GM19239 (cell line): ENCODE measurements around the gene CCDC134.

Experiments
- DNase-seq: peaks from one replicate; pipeline ENCODE4 v3.0.0; 2011; ENCODE audit warnings: low spot score; ENCODE audit not compliant: insufficient read length
- FAIRE-seq: peaks from 2 replicates; lab custom pipeline; 2011; peaks lifted over from hg19 to GRCh38; lab: Jason Lieb, UNC

Gene CCDC134

DNA sequence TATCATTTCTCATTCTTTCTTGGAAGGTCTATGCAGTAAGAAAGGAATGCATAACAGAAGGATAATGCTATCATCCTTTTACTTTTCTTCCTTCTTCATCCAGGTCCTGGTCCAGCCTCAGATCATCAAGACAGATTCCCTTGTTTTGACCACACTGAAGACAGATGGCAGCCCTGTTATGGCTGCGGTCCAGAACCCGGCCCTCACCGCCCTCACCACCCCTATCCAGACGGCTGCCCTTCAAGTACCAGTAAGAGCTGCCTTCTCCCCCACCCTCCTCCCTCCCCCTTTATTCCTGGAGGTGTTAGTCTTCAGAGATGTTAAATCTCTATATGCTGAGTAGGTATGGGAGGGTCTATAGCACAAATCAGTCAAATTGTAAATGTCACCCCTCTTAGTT lies 70.3 kb downstream of the CCDC134 start:
- no peak for FAIRE-seq
- no peak for DNase-seq

DNA sequence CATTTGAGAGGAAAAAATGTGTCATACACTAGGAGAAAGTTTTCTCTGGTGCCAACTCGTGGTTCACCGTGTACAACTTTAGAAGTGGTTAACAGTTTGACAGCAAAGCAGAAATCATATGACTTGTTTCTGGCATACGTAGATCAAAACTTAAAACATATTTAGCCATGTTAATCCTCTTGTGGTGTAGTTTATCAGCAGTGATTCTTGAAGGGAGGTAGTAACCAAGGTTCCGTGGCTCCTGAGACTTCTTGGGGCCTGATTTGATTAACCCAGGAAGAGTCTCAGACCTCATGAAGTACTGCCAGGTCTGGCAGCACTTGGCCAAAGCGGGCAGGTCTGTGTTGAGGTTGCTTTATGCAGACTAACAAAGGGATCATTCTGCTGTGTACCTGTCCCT lies 72.9 kb downstream of the CCDC134 start:
- FAIRE-seq (no peak), DNase-seq (no peak)

DNA sequence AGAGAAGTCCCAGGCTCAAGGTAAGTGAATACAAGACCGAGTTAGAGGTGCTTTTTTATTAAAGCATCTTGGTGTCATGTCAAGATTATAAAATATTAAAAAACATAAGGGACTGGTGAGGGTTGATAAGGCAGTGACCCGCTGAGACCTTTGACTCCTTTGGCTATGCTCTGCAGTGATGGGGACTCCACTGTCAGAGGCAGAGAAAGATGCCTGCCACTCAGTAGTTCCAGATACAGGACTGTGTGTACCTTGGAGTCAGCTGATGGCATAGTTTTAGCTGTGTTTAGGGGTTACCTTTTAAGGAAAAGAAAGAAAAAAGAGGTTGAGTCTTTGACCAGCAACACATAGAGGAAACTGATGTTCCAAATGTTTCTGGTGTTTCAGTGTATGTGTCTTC lies 73.6 kb downstream of the CCDC134 start:
- no peak for DNase-seq
- FAIRE-seq: no peak

DNA sequence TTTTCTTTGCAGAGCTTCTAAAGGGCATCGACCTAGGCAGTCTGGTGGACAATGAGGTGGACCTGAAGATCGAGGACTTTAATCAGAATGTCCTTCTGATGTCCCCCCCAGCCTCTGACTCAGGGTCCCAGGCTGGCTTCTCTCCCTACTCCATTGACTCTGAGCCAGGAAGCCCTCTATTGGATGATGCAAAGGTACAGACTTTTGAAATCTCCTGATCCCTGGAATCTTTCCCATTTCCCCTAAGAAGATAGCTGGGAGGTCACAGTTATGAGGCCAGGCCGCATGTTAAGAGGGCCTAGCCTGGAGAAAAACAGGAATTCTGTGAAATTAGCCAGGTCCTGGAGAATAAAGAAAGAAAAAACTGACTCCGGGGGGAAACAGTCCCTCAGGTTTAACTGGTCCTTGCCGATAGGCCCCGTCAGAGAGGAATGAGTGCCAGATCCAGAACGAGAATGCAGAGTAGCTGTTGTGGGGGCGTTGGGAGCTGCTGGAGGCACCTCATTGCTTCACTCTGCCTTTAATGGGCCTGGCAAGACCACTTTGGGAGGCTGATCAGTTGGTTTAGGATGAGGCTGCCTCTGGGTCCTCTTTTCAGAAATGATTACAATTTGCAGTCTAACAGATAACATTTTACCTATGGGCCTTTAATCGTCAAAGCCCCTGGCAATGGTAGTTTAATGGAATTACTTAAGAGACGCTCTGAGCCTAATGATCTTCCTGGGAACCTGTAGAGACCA lies 75.2 kb downstream of the CCDC134 start:
- no peak for FAIRE-seq

More for the DNA sequence above, 75.2 kb downstream of the CCDC134 start:
- no peak for DNase-seq
